Stimulated activated CD8-positive, alpha-beta memory T cell treated with anti-CD3 and anti-CD28 coated beads, Interleukin-15, amount 100 ng/mL, for 24 hours (primary cell): ENCODE results near the gene KISS1R.
"Not testable (repeated sequence)": the region's sequence is repeated elsewhere in the genome, so short reads cannot be mapped to it uniquely, and the experiment has no call there.

Experiments used
- DNase-seq: peaks from one replicate; pipeline ENCODE4 v3.0.0-alpha.2; 2020; ENCODE audit warnings: low read depth

The KISS1R gene

GRCh38 chr19:953445-954271 lies 36.5 kb downstream of the KISS1R start:
- DNase-seq, result no peak

GRCh38 chr19:954272-954671 lies 37.1 kb downstream of the KISS1R start:
- no peak for DNase-seq

- no peak for DNase-seq
Measured at GRCh38 chr19:954672-955494, 37.8 kb downstream of the KISS1R start.

- DNase-seq, result no peak
Measured at GRCh38 chr19:955803-956765, 39.0 kb downstream of the KISS1R start.

GRCh38 chr19:956766-957440 lies 39.8 kb downstream of the KISS1R start:
- DNase-seq, result no peak

GRCh38 chr19:957578-957977 lies 40.4 kb downstream of the KISS1R start:
- not testable (repeated sequence) for DNase-seq

GRCh38 chr19:958967-959855 lies 42.1 kb downstream of the KISS1R start:
- no peak for DNase-seq

- no peak for DNase-seq
Measured at GRCh38 chr19:960020-960419, 42.9 kb downstream of the KISS1R start.

- no peak for DNase-seq
Measured at GRCh38 chr19:960601-960938, 43.4 kb downstream of the KISS1R start.

- no peak for DNase-seq
Measured at GRCh38 chr19:961866-962620, 44.9 kb downstream of the KISS1R start.

- no peak for DNase-seq
Measured at GRCh38 chr19:962683-963400, 45.7 kb downstream of the KISS1R start.

- no peak for DNase-seq
Measured at GRCh38 chr19:963486-963951, 46.4 kb downstream of the KISS1R start.

GRCh38 chr19:964116-964520 lies 47.0 kb downstream of the KISS1R start:
- DNase-seq, result no peak

- no peak for DNase-seq
Measured at GRCh38 chr19:964761-965694, 47.9 kb downstream of the KISS1R start.

GRCh38 chr19:966485-967088 lies 49.5 kb downstream of the KISS1R start:
- no peak for DNase-seq
